ENCODE data around the gene GNMT. TPM values are rescaled to one million over a fixed set of nuclear protein-coding genes. Genes with fewer than 3 reads are reported as not detected.

GNMT gene
- total RNA-seq: 0.15 and 0.17 TPM in 2 replicates

GRCh38 chr6:42960243-42961019, at the start of gene GNMT:
Gene GNMT (plus strand): TSS chr6:42960754. CDS start chr6:42960768, 14 bp downstream.

GRCh38 chr6:42915732-42916131, 44.8 kb upstream of the GNMT start, which contains the start of gene PTCRA:
Gene PTCRA (plus strand): TSS chr6:42916053. CDS start chr6:42916070, 17 bp downstream.

GRCh38 chr6:42928986-42929820, 31.4 kb upstream of the GNMT start, which contains the start of gene CNPY3:
Gene CNPY3 (plus strand): TSS chr6:42929480. CDS start chr6:42929571, 91 bp downstream.

GRCh38 chr6:42978839-42979522, 18.4 kb downstream of the GNMT start, which contains the start of gene PEX6:
Gene PEX6 (minus strand): TSS chr6:42979181. CDS start chr6:42979150, 31 bp downstream.

GRCh38 chr6:42984001-42984923, 23.7 kb downstream of the GNMT start, which contains the start of gene PPP2R5D:
Gene PPP2R5D (plus strand): TSS chr6:42984570. CDS start chr6:42984678, 108 bp downstream.

Other genes with a start within 250 kb of the GNMT start
- 4.2 and 6.5 TPM in 2 replicates for gene PRPH2, start 238.2 kb upstream of the GNMT start, total RNA-seq
- gene TBCC, start 214.7 kb upstream of the GNMT start, total RNA-seq: 46.6 and 52.5 TPM in 2 replicates
- gene BICRAL, start 178.7 kb upstream of the GNMT start, total RNA-seq: 6.3 and 6.8 TPM in 2 replicates
- gene RPL7L1, start 81.1 kb upstream of the GNMT start, total RNA-seq: 122 and 143 TPM in 2 replicates
- gene PTCRA, start 44.7 kb upstream of the GNMT start, total RNA-seq: not detected in 2 replicates
- gene CNPY3, start 31.3 kb upstream of the GNMT start, total RNA-seq: 24.6 and 44.2 TPM in 2 replicates
- gene PEX6, start 18.4 kb downstream of the GNMT start, total RNA-seq: 48.4 and 92.5 TPM in 2 replicates
- gene PPP2R5D, start 23.8 kb downstream of the GNMT start, total RNA-seq: 43.1 and 52.3 TPM in 2 replicates
- 43.7 and 86.0 TPM in 2 replicates for gene MEA1, start 53.2 kb downstream of the GNMT start, total RNA-seq
- gene KLHDC3, start 53.5 kb downstream of the GNMT start, total RNA-seq: 64.0 and 64.1 TPM in 2 replicates
- gene RRP36, start 60.9 kb downstream of the GNMT start, total RNA-seq: 70.5 and 107 TPM in 2 replicates
- 56.6 and 77.9 TPM in 2 replicates for gene CUL7, start 93.1 kb downstream of the GNMT start, total RNA-seq
- gene MRPL2, start 98.7 kb downstream of the GNMT start, total RNA-seq: 11.6 and 12.2 TPM in 2 replicates
- 12.7 and 21.8 TPM in 2 replicates for gene KLC4, start 98.9 kb downstream of the GNMT start, total RNA-seq
- gene PTK7, start 115.6 kb downstream of the GNMT start, total RNA-seq: 71.3 and 213 TPM in 2 replicates
- 12.8 and 19.8 TPM in 2 replicates for gene SRF, start 210.5 kb downstream of the GNMT start, total RNA-seq
- gene CUL9, start 221.4 kb downstream of the GNMT start, total RNA-seq: 34.5 and 44.2 TPM in 2 replicates

All from smooth muscle cell of trachea (primary cell).